Esophagus muscularis mucosa (tissue), 4 donors: Measurements from ENCODE around the gene SENP8. TPM values are rescaled to one million over a fixed set of nuclear protein-coding genes. Genes with fewer than 3 reads are reported as not detected.

ENCODE experiments used
- DNase-seq: peaks from one replicate; pipeline ENCODE4 v3.0.0-alpha.2; 2017; ENCODE audit errors: extremely low spot score
- H3K27ac ChIP-seq, 4 donors: fragments of 200-600 bp; sonication (generic); replicated peaks in 1 of 4; 1 replicate in 3 of 4; 2 replicates in 1 of 4; pipeline ENCODE4 v1.5.1; 2016 to 2019; ENCODE audit warnings: mild to moderate bottlenecking in 1 of 4
- H3K27me3 ChIP-seq, 4 donors: fragments of 200-600 bp; sonication (generic); one replicate each; pipeline versions ENCODE4 v1.5.1 to v1.6.0; 2016 to 2019
- H3K36me3 ChIP-seq, 4 donors: fragments of 200-600 bp; sonication (generic); one replicate each; pipeline ENCODE4 v1.5.1; 2016 to 2019
- H3K4me1 ChIP-seq, 4 donors: fragments of 200-600 bp; sonication (generic); one replicate each; pipeline ENCODE4 v1.5.1; 2016 to 2019
- H3K4me3 ChIP-seq, 4 donors: fragments of 200-600 bp; sonication (generic); 1 replicate in 2 of 4; 2 replicates in 2 of 4; pipeline ENCODE4 v1.5.1; 2016 to 2019; ENCODE audit warnings: mild to moderate bottlenecking in 4 of 4, moderate library complexity in 1 of 4
- H3K9me3 ChIP-seq, 4 donors: fragments of 200-600 bp; sonication (generic); 1 replicate in 3 of 4; 2 replicates in 1 of 4; pipeline ENCODE4 v1.5.1; 2016 to 2019
- EP300 ChIP-seq: sonication (generic); formaldehyde crosslinking; IDR thresholded peaks from one replicate; pipeline ENCODE4 v1.6.1; 2017; ENCODE audit warnings: antibody characterized with exemption
- POLR2A ChIP-seq: fragments of 450-650 bp; IDR thresholded peaks from one replicate; pipeline ENCODE4 v1.6.1; 2017; ENCODE audit warnings: antibody characterized with exemption, moderate library complexity, mild to moderate bottlenecking, low read depth
- POLR2AphosphoS5 ChIP-seq, 2 donors: sonication (generic); formaldehyde crosslinking; IDR thresholded peaks; one replicate each; pipeline ENCODE4 v1.6.1; 2017; ENCODE audit warnings: antibody characterized with exemption in 2 of 2
- WGBS: methylation state at CpG from one replicate; pipeline ENCODE4 v1.1.5; 2018; 5-methylcytosine and 5-hydroxymethylcytosine counted together
- intact Hi-C: fragments of 100-400 bp; cut with DNase I; formaldehyde crosslinking; loops from one replicate; pipeline ENCODE4 v1.15.1; 2023
- total RNA-seq, 4 donors: library from RNA; depleted of rRNA; stranded (reverse); fragments of >200 nt; gene quantifications; one replicate each; pipeline versions ENCODE4 v1.1.0 to v1.2.1, GENCODE V29; 2016
- TF ChIP-seq, protein P1 (sequence below), 3 experiments: fragments of 200-600 bp in 2 of 3; fragments of 450-650 bp in 1 of 3; sonication (generic) in 2 of 3; IDR thresholded peaks; one replicate each; pipeline ENCODE4 v1.5.1; 2017 to 2019; ENCODE audit warnings: antibody characterized with exemption in 3 of 3, mild to moderate bottlenecking in 2 of 3, moderate library complexity in 1 of 3

SENP8 gene
- total RNA-seq, 4 donors from 2014 or later = 1.7 to 2.4 (median 2.0) TPM

DNA sequence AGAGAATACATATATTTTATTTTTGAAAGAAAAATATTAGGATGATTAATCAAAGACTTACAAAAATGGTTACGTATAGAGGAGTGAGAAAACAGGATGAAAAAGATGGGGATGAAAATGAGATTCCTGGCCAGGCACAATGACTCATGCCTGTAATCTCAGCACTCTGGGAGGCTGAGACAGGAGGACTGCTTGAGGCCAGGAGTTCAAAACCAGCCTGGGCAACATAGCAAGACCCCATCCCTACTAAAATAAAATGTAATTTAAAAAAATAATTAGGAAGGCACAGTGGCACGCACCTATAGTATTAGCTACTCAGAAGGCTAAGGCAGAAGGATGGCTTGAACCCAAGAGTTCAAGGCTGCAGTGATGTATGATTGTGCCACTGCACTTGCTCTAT, 12.1 kb upstream of the SENP8 start:
- Histone ChIP-seq H3K36me3 (no peaks in the 10 kb centered on the region), H3K4me3 (no peak overlapping the region), H3K9me3 (no peaks in the 10 kb centered on the region), H3K4me1 (peaks cover 11 to 79% (median 54%) of the 10 kb centered on the region in 4 donors), H3K27me3 (no peaks in the 10 kb centered on the region), H3K27ac (no peak overlapping the region)
- 94% methylated on average over 2 of the region's 2 CpGs for WGBS
- DNase-seq = no peak
- intact Hi-C loops = no loop called here
- TF ChIP-seq POLR2A (no peak), POLR2AphosphoS5 (IDR thresholded peaks at IDR 0.05) (no peak), EP300 (no peak)
- TF ChIP-seq, protein P1, sequence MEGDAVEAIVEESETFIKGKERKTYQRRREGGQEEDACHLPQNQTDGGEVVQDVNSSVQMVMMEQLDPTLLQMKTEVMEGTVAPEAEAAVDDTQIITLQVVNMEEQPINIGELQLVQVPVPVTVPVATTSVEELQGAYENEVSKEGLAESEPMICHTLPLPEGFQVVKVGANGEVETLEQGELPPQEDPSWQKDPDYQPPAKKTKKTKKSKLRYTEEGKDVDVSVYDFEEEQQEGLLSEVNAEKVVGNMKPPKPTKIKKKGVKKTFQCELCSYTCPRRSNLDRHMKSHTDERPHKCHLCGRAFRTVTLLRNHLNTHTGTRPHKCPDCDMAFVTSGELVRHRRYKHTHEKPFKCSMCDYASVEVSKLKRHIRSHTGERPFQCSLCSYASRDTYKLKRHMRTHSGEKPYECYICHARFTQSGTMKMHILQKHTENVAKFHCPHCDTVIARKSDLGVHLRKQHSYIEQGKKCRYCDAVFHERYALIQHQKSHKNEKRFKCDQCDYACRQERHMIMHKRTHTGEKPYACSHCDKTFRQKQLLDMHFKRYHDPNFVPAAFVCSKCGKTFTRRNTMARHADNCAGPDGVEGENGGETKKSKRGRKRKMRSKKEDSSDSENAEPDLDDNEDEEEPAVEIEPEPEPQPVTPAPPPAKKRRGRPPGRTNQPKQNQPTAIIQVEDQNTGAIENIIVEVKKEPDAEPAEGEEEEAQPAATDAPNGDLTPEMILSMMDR (IDR thresholded peaks at IDR 0.05) = no peak

DNA sequence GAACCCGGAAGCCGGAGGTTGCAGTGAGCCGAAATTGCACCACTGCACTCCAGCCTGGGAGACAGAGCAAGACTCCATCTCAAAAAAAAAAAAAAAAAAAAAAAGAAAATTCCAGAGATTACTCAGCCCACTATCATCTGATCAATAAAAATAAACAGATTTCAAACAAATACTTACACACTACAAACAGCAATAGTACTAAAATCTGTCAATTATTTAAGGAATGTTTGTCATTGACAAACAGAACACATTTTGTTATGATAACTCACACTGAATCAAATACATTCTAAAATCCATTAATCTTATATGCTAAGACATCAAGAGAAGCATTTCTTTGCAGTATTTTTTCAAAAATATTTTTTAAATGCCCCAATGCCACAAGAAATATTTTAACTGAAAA, 7.8 kb upstream of the SENP8 start:
- Histone ChIP-seq H3K27me3 (no peaks in the 10 kb centered on the region), H3K27ac (no peak overlapping the region), H3K4me3 (no peak overlapping the region), H3K36me3 (no peaks in the 10 kb centered on the region), H3K4me1 (peaks cover 19 to 93% (median 71%) of the 10 kb centered on the region in 4 donors), H3K9me3 (no peaks in the 10 kb centered on the region)
- no peak for DNase-seq
- 92% methylated on average over 3 of the region's 3 CpGs for WGBS
- TF ChIP-seq, protein P1 (IDR thresholded peaks at IDR 0.05) = no peak
- TF ChIP-seq POLR2AphosphoS5 (IDR thresholded peaks at IDR 0.05) = no peak
- no peak for TF ChIP-seq POLR2A
- TF ChIP-seq EP300 = no peak
- intact Hi-C loops = no loop called here

DNA sequence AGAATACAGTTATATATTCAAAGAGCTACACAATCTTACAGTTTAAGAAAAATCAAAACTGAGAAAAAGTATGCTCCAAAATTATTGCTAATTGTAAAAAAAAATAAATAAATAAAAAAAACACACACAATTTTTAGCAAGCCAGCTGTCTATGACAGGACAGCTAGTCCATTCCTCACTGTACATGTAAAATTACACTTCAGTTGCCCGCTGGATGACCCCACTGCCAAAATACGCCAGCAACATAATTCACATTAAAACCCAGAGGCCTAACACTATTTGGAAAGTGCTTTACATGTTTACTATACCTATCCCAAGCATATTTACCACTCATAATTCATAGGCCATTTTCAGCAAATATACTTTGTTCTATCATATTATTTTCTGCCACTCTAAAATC, 6.1 kb upstream of the SENP8 start:
- H3K27me3 ChIP-seq = no peaks in the 10 kb centered on the region
- H3K36me3 ChIP-seq = no peaks in the 10 kb centered on the region
- 42% methylated on average over 2 of the region's 2 CpGs for WGBS
- DNase-seq = no peak
- H3K27ac ChIP-seq = peak overlapping the region in 2 of 4 donors; percentile 40 to 92
- intact Hi-C loops = no loop called here
- no peaks in the 10 kb centered on the region for H3K9me3 ChIP-seq
- no peak for TF ChIP-seq EP300
- TF ChIP-seq, protein P1 (IDR thresholded peaks at IDR 0.05) = no peak
- no peak for TF ChIP-seq POLR2A
- TF ChIP-seq POLR2AphosphoS5 (IDR thresholded peaks at IDR 0.05) = no peak
- peaks cover 31 to 91% (median 75%) of the 10 kb centered on the region in 4 donors for H3K4me1 ChIP-seq
- no peak overlapping the region for H3K4me3 ChIP-seq

DNA sequence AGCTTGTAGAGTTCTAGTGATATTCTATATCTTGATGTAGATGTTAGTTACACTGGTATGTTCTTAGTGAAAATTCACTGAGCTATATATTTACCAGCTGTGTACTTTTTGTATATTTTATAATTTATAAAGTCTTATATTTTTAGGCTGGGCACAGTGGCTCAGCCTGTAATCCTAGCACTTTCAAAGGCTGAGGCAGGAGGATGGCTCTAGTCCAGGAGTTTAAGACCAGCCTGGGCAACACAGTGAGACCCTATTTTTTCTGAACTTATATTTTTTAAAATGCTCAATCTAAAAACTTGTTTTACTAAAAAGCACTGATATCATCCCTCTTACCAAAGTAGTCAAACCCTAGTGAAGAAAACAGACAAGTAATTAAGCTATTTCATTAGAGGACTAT, 5.4 kb upstream of the SENP8 start:
- DNase-seq = no peak
- intact Hi-C loops = no loop called here
- H3K27me3 ChIP-seq = no peaks in the 10 kb centered on the region
- no peaks in the 10 kb centered on the region for H3K9me3 ChIP-seq
- H3K4me1 ChIP-seq = peaks cover 28 to 84% (median 69%) of the 10 kb centered on the region in 4 donors
- TF ChIP-seq POLR2A = no peak
- TF ChIP-seq EP300 = no peak
- TF ChIP-seq POLR2AphosphoS5 (IDR thresholded peaks at IDR 0.05) = no peak
- TF ChIP-seq, protein P1 (IDR thresholded peaks at IDR 0.05) = no peak
- H3K27ac ChIP-seq = peak overlapping the region in 3 of 4 donors; percentile 11 to 92 (median 40)
- H3K4me3 ChIP-seq = no peak overlapping the region
- no peaks in the 10 kb centered on the region for H3K36me3 ChIP-seq
